GM12878 (cell line): Measurements from ENCODE around the gene GYG1.

Experiments
- CTCF ChIP-seq, 3 experiments: IDR thresholded peaks in 2 of 3; conservative IDR thresholded peaks in 1 of 3; 2 replicates each; pipeline ENCODE4 v1.5.1; 2011; ENCODE audit warnings: low read depth in 3 of 3, low read length in 3 of 3, mild to moderate bottlenecking in 3 of 3, control low read depth in 2 of 3, moderate library complexity in 2 of 3, inconsistent platforms in 1 of 3, mixed read lengths in 1 of 3; ENCODE audit not compliant: control insufficient read depth in 2 of 3, insufficient read depth in 1 of 3; ENCODE audit errors: extremely low read depth in 1 of 3
- EGR1 ChIP-seq, 2 experiments: IDR thresholded peaks; 1 replicate in 1 of 2; 2 replicates in 1 of 2; pipeline ENCODE4 v1.6.1; 2011 to 2012; ENCODE audit warnings: low read depth in 2 of 2, low read length in 2 of 2, borderline replicate concordance in 1 of 2, mild to moderate bottlenecking in 1 of 2, moderate library complexity in 1 of 2
- HCFC1 ChIP-seq: fragments of 150-350 bp; IDR thresholded peaks from 2 replicates; pipeline ENCODE4 v1.6.1; 2014; ENCODE audit warnings: low read length
- JUND ChIP-seq: IDR thresholded peaks from 2 replicates; pipeline ENCODE4 v1.6.1; 2012; ENCODE audit warnings: low read depth, mild to moderate bottlenecking, low read length, improper control_type of control experiment, moderate library complexity
- NBN ChIP-seq: fragments of 450-650 bp; IDR thresholded peaks from 2 replicates; pipeline ENCODE4 v1.6.1; 2016
- POLR2A ChIP-seq: IDR thresholded peaks from 2 replicates; pipeline ENCODE4 v1.6.1; 2011; ENCODE audit warnings: low read depth, mild to moderate bottlenecking, low read length
- RFX5 ChIP-seq: IDR thresholded peaks from 2 replicates; pipeline ENCODE4 v1.6.1; 2011; ENCODE audit warnings: low read depth, low read length, improper control_type of control experiment
- SMAD1 ChIP-seq: fragments of 450-650 bp; IDR thresholded peaks from 2 replicates; pipeline ENCODE4 v1.6.1; 2018; ENCODE audit warnings: mild to moderate bottlenecking, low read depth; ENCODE audit not compliant: partially characterized antibody
- SP1 ChIP-seq: IDR thresholded peaks from one replicate; pipeline ENCODE4 v1.6.1; 2011; ENCODE audit warnings: low read depth, low read length
- SUPT20H ChIP-seq: IDR thresholded peaks from 2 replicates; pipeline ENCODE4 v1.6.1; 2011; ENCODE audit warnings: low read depth, mild to moderate bottlenecking, low read length, moderate library complexity, borderline replicate concordance; ENCODE audit not compliant: control insufficient read depth
- YY1 ChIP-seq: IDR thresholded peaks from 2 replicates; pipeline ENCODE4 v1.6.1; 2011; ENCODE audit warnings: low read depth, mild to moderate bottlenecking, low read length
- ZNF24 ChIP-seq: fragments of 450-650 bp; IDR thresholded peaks from 2 replicates; pipeline ENCODE4 v1.6.1; 2017; ENCODE audit warnings: antibody characterized with exemption, mild to moderate bottlenecking
- TF ChIP-seq, protein P1 (sequence below): IDR thresholded peaks from 2 replicates; pipeline ENCODE4 v1.6.1; 2012; ENCODE audit warnings: mild to moderate bottlenecking, low read depth, low read length

DNA sequence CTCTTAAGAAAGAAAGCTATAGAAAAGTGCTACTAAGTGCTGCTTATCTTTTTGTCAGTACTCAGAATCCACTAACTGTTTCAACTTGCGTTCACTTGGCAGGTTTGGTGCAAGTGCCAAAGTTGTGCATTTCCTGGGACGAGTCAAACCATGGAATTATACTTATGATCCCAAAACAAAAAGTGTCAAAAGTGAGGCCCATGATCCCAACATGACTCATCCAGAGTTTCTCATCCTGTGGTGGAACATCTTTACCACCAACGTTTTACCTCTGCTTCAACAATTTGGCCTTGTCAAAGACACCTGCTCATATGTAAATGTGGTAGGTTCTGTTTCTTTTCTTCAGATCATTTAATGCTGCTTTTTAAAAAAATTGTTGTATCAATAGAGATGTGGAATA lies 32.6 kb downstream of the GYG1 start:
- no peak for TF ChIP-seq SUPT20H
- TF ChIP-seq HCFC1 = no peak
- TF ChIP-seq JUND = no peak
- TF ChIP-seq POLR2A = no peak
- no peak for TF ChIP-seq EGR1 (IDR thresholded peaks at IDR 0.05; ENCODE audit: borderline replicate concordance in 1 of 2, low read depth in 2 of 2, low read length in 2 of 2)
- no peak for TF ChIP-seq CTCF (IDR thresholded peaks at IDR 0.05 in 2 of 3, conservative IDR thresholded peaks at IDR 0.05 in 1 of 3; ENCODE audit: control insufficient read depth in 2 of 3, extremely low read depth in 1 of 3, insufficient read depth in 1 of 3, low read depth in 3 of 3, low read length in 3 of 3)
- TF ChIP-seq, protein P1, sequence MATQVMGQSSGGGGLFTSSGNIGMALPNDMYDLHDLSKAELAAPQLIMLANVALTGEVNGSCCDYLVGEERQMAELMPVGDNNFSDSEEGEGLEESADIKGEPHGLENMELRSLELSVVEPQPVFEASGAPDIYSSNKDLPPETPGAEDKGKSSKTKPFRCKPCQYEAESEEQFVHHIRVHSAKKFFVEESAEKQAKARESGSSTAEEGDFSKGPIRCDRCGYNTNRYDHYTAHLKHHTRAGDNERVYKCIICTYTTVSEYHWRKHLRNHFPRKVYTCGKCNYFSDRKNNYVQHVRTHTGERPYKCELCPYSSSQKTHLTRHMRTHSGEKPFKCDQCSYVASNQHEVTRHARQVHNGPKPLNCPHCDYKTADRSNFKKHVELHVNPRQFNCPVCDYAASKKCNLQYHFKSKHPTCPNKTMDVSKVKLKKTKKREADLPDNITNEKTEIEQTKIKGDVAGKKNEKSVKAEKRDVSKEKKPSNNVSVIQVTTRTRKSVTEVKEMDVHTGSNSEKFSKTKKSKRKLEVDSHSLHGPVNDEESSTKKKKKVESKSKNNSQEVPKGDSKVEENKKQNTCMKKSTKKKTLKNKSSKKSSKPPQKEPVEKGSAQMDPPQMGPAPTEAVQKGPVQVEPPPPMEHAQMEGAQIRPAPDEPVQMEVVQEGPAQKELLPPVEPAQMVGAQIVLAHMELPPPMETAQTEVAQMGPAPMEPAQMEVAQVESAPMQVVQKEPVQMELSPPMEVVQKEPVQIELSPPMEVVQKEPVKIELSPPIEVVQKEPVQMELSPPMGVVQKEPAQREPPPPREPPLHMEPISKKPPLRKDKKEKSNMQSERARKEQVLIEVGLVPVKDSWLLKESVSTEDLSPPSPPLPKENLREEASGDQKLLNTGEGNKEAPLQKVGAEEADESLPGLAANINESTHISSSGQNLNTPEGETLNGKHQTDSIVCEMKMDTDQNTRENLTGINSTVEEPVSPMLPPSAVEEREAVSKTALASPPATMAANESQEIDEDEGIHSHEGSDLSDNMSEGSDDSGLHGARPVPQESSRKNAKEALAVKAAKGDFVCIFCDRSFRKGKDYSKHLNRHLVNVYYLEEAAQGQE = no peak
- TF ChIP-seq SMAD1 = no peak
- TF ChIP-seq YY1 = no peak
- TF ChIP-seq RFX5 = no peak
- no peak for TF ChIP-seq SP1
- no peak for TF ChIP-seq ZNF24
- no peak for TF ChIP-seq NBN
